Large intestine (tissue), 3 donors: ENCODE results near the gene PTPN2. TPM values are rescaled to one million over a fixed set of nuclear protein-coding genes. Genes with fewer than 3 reads are reported as not detected.
"Not testable (repeated sequence)": the region's sequence is repeated elsewhere in the genome, so short reads cannot be mapped to it uniquely, and the experiment has no call there.

Experiments used
- DNase-seq, 2 donors: peaks; one replicate each; pipeline versions ENCODE4 v3.0.0 to v3.0.0-alpha.2; 2013
- H3K27ac ChIP-seq: one replicate; pipeline ENCODE4 v1.5.1; 2013; ENCODE audit warnings: low read length
- H3K27me3 ChIP-seq: 2 replicates; pipeline ENCODE4 v1.6.1; 2013; ENCODE audit warnings: low read length; ENCODE audit not compliant: control insufficient read depth, insufficient read depth
- H3K36me3 ChIP-seq: 2 replicates; pipeline ENCODE4 v1.6.1; 2013; ENCODE audit warnings: low read length; ENCODE audit not compliant: control insufficient read depth, insufficient read depth
- H3K4me1 ChIP-seq: one replicate; pipeline ENCODE4 v1.6.1; 2013; ENCODE audit warnings: low read length; ENCODE audit not compliant: control insufficient read depth, insufficient read depth
- H3K4me3 ChIP-seq: one replicate; pipeline ENCODE4 v1.5.1; 2013; ENCODE audit warnings: low read length
- H3K9me3 ChIP-seq: one replicate; pipeline ENCODE4 v1.6.1; 2013; ENCODE audit warnings: mild to moderate bottlenecking, low read depth, low read length, moderate library complexity; ENCODE audit not compliant: control insufficient read depth
- WGBS: methylation state at CpG from one replicate; pipeline ENCODE4 v1.1.5; 2013; ENCODE audit warnings: low lambda C conversion rate; ENCODE audit not compliant: insufficient coverage; 5-methylcytosine and 5-hydroxymethylcytosine counted together
- polyA plus RNA-seq: library from polyadenylated mRNA; unstranded; fragments of 120-200 nt; gene quantifications from one replicate; pipeline ENCODE4 v1.2.1, GENCODE V29; 2013

PTPN2 gene
- polyA plus RNA-seq, 1 donor, result 55.3 TPM

GRCh38 chr18:12879840-12880540 is 4.0 kb downstream of the PTPN2 start:
- Histone ChIP-seq H3K4me3 (no peak overlapping the region), H3K27me3 (no peaks in the 10 kb centered on the region), H3K27ac (no peak overlapping the region), H3K9me3 (no peaks in the 10 kb centered on the region), H3K36me3 (no peaks in the 10 kb centered on the region), H3K4me1 (peaks cover 5% of the 10 kb centered on the region)
- DNase-seq, result no peak
- 90% methylated on average over 2 of the region's 8 CpGs for WGBS

- DNase-seq, H3K9me3 ChIP-seq, H3K4me3 ChIP-seq, H3K27me3 ChIP-seq, H3K4me1 ChIP-seq, H3K36me3 ChIP-seq: not testable (repeated sequence)
- no CpG with 5 or more reads among the region's 2 CpGs for WGBS
- H3K27ac ChIP-seq, result peak overlapping the region; percentile 18
These were observed 9.0 kb downstream of the PTPN2 start for GRCh38 chr18:12874992-12875391.

- not testable (repeated sequence) for H3K27me3 ChIP-seq, H3K27ac ChIP-seq, DNase-seq, H3K4me3 ChIP-seq, H3K4me1 ChIP-seq, H3K9me3 ChIP-seq, H3K36me3 ChIP-seq
- WGBS, result no CpG with 5 or more reads among the region's 48 CpGs
These were observed 10.0 kb downstream of the PTPN2 start for GRCh38 chr18:12873961-12874567.

- no CpG with 5 or more reads among the region's 5 CpGs for WGBS
These were observed 11.6 kb downstream of the PTPN2 start for GRCh38 chr18:12872408-12872807.

GRCh38 chr18:12868576-12868975 is 15.5 kb downstream of the PTPN2 start:
- H3K4me3 ChIP-seq, result no peak overlapping the region
- H3K36me3 ChIP-seq, result no peaks in the 10 kb centered on the region
- no peaks in the 10 kb centered on the region for H3K27me3 ChIP-seq
- DNase-seq, result no peak
- no peak overlapping the region for H3K27ac ChIP-seq
- H3K9me3 ChIP-seq, result peaks cover 9% of the 10 kb centered on the region
- no peaks in the 10 kb centered on the region for H3K4me1 ChIP-seq
- no CpG with 5 or more reads among the region's 12 CpGs for WGBS

More at GRCh38 chr18:12872408-12872807, 11.6 kb downstream of the PTPN2 start:
- H3K9me3 ChIP-seq, result peaks cover 10% of the 10 kb centered on the region
- no peaks in the 10 kb centered on the region for H3K27me3 ChIP-seq
- DNase-seq, result no peak
- no peaks in the 10 kb centered on the region for H3K4me1 ChIP-seq
- no peak overlapping the region for H3K4me3 ChIP-seq
- no peaks in the 10 kb centered on the region for H3K36me3 ChIP-seq
- H3K27ac ChIP-seq, result no peak overlapping the region

GRCh38 chr18:12867441-12868123 is 16.5 kb downstream of the PTPN2 start:
- Histone ChIP-seq H3K27me3 (no peaks in the 10 kb centered on the region), H3K27ac (no peak overlapping the region), H3K9me3 (no peaks in the 10 kb centered on the region), H3K4me1 (peaks cover 7% of the 10 kb centered on the region), H3K36me3 (no peaks in the 10 kb centered on the region), H3K4me3 (no peak overlapping the region)
- 100% methylated on average over 2 of the region's 7 CpGs for whole genome bisulfite sequencing
- DNase-seq, result no peak

- Histone ChIP-seq H3K27ac (peak overlapping the region; percentile 77), H3K36me3 (no peaks in the 10 kb centered on the region), H3K9me3 (no peaks in the 10 kb centered on the region), H3K4me3 (no peak overlapping the region), H3K4me1 (peaks cover 7% of the 10 kb centered on the region), H3K27me3 (no peaks in the 10 kb centered on the region)
- no peak for DNase-seq
- WGBS, result 80% methylated on average over 2 of the region's 3 CpGs
These were observed 20.3 kb downstream of the PTPN2 start for GRCh38 chr18:12863687-12864216.

- H3K4me3 ChIP-seq, result no peak overlapping the region
- peaks cover 7% of the 10 kb centered on the region for H3K4me1 ChIP-seq
- H3K27me3 ChIP-seq, result no peaks in the 10 kb centered on the region
- WGBS, result no CpG with 5 or more reads among the region's 2 CpGs
- peak overlapping the region; percentile 77 for H3K27ac ChIP-seq
- DNase-seq, result no peak
- H3K36me3 ChIP-seq, result no peaks in the 10 kb centered on the region
- H3K9me3 ChIP-seq, result no peaks in the 10 kb centered on the region
These were observed 21.1 kb downstream of the PTPN2 start for GRCh38 chr18:12862874-12863482.

GRCh38 chr18:12862467-12862866 is 21.6 kb downstream of the PTPN2 start:
- DNase-seq, result peak; percentile 90 to 93
- no peaks in the 10 kb centered on the region for H3K27me3 ChIP-seq
- peaks cover 7% of the 10 kb centered on the region for H3K4me1 ChIP-seq
- H3K4me3 ChIP-seq, result peak overlapping the region; percentile 11
- H3K27ac ChIP-seq, result peak overlapping the region; percentile 77
- no CpG with 5 or more reads among the region's 2 CpGs for WGBS
- H3K36me3 ChIP-seq, result peaks cover 1% of the 10 kb centered on the region
- no peaks in the 10 kb centered on the region for H3K9me3 ChIP-seq

GRCh38 chr18:12861637-12862036 is 22.4 kb downstream of the PTPN2 start:
- DNase-seq, result no peak
- H3K36me3 ChIP-seq, result peaks cover 2% of the 10 kb centered on the region
- H3K27ac ChIP-seq, result peak overlapping the region; percentile 77
- H3K4me3 ChIP-seq, result no peak overlapping the region
- WGBS, result no CpG with 5 or more reads among the region's 1 CpG
- H3K4me1 ChIP-seq, result peaks cover 7% of the 10 kb centered on the region
- H3K27me3 ChIP-seq, result no peaks in the 10 kb centered on the region
- no peaks in the 10 kb centered on the region for H3K9me3 ChIP-seq
